ENCODE results near the gene PCDHGA8.

The PCDHGA8 gene

DNA sequence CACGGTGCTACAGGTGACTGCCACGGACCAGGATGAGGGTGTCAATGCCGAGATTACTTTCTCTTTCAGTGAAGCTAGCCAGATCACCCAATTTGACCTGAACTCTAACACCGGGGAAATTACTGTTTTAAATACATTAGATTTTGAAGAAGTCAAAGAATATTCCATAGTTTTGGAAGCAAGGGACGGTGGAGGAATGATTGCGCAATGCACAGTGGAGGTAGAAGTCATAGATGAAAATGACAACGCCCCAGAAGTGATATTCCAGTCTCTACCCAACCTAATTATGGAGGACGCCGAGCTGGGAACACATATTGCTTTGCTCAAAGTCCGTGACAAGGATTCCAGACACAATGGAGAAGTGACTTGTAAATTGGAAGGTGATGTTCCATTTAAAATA lies 3.8 kb upstream of the PCDHGA8 start:
- TF ChIP-seq SNAI2 (CRISPR knock-in tag; IDR thresholded peaks at IDR 0.05) (no peak), ZFP30 (CRISPR knock-in tag; IDR thresholded peaks at IDR 0.05) (no peak), BACH2 (CRISPR knock-in tag; IDR thresholded peaks at IDR 0.05; ENCODE audit: borderline replicate concordance) (no peak), ZNF70 (CRISPR knock-in tag; IDR thresholded peaks at IDR 0.05) (no peak), ISL1 (CRISPR knock-in tag; IDR thresholded peaks at IDR 0.05) (no peak)
- TF ChIP-seq, protein P1, sequence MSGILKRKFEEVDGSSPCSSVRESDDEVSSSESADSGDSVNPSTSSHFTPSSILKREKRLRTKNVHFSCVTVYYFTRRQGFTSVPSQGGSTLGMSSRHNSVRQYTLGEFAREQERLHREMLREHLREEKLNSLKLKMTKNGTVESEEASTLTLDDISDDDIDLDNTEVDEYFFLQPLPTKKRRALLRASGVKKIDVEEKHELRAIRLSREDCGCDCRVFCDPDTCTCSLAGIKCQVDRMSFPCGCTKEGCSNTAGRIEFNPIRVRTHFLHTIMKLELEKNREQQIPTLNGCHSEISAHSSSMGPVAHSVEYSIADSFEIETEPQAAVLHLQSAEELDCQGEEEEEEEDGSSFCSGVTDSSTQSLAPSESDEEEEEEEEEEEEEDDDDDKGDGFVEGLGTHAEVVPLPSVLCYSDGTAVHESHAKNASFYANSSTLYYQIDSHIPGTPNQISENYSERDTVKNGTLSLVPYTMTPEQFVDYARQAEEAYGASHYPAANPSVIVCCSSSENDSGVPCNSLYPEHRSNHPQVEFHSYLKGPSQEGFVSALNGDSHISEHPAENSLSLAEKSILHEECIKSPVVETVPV (CRISPR knock-in tag; IDR thresholded peaks at IDR 0.05) = no peak
- no peak for ATAC-seq

DNA sequence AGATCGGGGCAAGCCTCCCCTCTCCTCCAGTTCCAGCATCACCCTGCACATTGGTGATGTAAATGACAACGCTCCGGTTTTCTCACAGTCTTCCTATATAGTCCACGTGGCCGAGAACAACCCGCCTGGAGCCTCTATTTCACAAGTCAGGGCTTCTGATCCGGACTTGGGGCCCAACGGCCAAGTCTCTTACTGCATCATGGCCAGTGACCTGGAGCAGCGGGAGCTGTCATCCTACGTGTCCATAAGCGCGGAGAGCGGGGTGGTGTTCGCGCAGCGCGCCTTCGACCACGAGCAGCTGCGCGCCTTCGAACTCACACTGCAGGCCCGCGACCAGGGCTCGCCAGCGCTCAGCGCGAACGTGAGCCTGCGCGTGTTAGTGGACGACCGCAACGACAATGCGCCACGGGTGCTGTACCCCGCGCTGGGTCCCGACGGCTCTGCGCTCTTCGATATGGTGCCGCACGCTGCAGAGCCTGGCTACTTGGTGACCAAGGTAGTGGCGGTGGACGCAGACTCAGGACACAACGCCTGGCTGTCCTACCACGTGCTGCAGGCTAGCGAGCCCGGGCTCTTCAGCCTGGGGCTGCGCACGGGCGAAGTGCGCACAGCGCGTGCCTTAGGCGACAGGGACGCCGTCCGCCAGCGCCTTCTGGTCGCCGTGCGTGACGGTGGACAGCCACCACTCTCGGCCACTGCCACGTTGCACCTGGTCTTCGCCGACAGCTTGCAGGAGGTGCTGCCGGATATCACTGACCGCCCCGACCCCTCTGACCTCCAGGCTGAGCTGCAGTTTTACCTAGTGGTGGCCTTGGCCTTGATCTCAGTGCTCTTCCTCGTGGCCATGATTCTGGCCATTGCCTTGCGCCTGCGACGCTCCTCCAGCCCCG lies 3.0 kb upstream of the PCDHGA8 start:
- no peak for TF ChIP-seq ZNF70 (CRISPR knock-in tag; IDR thresholded peaks at IDR 0.05)
- no peak for TF ChIP-seq ZFP30 (CRISPR knock-in tag; IDR thresholded peaks at IDR 0.05)
- TF ChIP-seq ZC3H10 (CRISPR knock-in tag; IDR thresholded peaks at IDR 0.05) = no peak
- no peak for TF ChIP-seq TOX (CRISPR knock-in tag; IDR thresholded peaks at IDR 0.05; ENCODE audit: borderline replicate concordance)
- no peak for TF ChIP-seq BACH2 (CRISPR knock-in tag; IDR thresholded peaks at IDR 0.05; ENCODE audit: borderline replicate concordance)
- no peak for TF ChIP-seq GLIS3 (CRISPR knock-in tag; IDR thresholded peaks at IDR 0.05)
- no peak for TF ChIP-seq ESRRG (CRISPR knock-in tag; IDR thresholded peaks at IDR 0.05)
- TF ChIP-seq ISL1 (CRISPR knock-in tag; IDR thresholded peaks at IDR 0.05) = no peak
- TF ChIP-seq, protein P2, sequence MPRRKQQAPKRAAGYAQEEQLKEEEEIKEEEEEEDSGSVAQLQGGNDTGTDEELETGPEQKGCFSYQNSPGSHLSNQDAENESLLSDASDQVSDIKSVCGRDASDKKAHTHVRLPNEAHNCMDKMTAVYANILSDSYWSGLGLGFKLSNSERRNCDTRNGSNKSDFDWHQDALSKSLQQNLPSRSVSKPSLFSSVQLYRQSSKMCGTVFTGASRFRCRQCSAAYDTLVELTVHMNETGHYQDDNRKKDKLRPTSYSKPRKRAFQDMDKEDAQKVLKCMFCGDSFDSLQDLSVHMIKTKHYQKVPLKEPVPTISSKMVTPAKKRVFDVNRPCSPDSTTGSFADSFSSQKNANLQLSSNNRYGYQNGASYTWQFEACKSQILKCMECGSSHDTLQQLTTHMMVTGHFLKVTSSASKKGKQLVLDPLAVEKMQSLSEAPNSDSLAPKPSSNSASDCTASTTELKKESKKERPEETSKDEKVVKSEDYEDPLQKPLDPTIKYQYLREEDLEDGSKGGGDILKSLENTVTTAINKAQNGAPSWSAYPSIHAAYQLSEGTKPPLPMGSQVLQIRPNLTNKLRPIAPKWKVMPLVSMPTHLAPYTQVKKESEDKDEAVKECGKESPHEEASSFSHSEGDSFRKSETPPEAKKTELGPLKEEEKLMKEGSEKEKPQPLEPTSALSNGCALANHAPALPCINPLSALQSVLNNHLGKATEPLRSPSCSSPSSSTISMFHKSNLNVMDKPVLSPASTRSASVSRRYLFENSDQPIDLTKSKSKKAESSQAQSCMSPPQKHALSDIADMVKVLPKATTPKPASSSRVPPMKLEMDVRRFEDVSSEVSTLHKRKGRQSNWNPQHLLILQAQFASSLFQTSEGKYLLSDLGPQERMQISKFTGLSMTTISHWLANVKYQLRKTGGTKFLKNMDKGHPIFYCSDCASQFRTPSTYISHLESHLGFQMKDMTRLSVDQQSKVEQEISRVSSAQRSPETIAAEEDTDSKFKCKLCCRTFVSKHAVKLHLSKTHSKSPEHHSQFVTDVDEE (CRISPR knock-in tag; IDR thresholded peaks at IDR 0.05) = no peak
- TF ChIP-seq, protein P3, sequence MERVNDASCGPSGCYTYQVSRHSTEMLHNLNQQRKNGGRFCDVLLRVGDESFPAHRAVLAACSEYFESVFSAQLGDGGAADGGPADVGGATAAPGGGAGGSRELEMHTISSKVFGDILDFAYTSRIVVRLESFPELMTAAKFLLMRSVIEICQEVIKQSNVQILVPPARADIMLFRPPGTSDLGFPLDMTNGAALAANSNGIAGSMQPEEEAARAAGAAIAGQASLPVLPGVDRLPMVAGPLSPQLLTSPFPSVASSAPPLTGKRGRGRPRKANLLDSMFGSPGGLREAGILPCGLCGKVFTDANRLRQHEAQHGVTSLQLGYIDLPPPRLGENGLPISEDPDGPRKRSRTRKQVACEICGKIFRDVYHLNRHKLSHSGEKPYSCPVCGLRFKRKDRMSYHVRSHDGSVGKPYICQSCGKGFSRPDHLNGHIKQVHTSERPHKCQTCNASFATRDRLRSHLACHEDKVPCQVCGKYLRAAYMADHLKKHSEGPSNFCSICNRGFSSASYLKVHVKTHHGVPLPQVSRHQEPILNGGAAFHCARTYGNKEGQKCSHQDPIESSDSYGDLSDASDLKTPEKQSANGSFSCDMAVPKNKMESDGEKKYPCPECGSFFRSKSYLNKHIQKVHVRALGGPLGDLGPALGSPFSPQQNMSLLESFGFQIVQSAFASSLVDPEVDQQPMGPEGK (CRISPR knock-in tag; IDR thresholded peaks at IDR 0.05; ENCODE audit: borderline replicate concordance) = no peak
- TF ChIP-seq, protein P1 (CRISPR knock-in tag; IDR thresholded peaks at IDR 0.05) = no peak
- TF ChIP-seq ARNTL (CRISPR knock-in tag; IDR thresholded peaks at IDR 0.05; ENCODE audit: borderline replicate concordance, low read depth) = no peak
- no peak for TF ChIP-seq ZNF565 (CRISPR knock-in tag; conservative IDR thresholded peaks at IDR 0.05; ENCODE audit: low read depth)
- TF ChIP-seq, protein P4, sequence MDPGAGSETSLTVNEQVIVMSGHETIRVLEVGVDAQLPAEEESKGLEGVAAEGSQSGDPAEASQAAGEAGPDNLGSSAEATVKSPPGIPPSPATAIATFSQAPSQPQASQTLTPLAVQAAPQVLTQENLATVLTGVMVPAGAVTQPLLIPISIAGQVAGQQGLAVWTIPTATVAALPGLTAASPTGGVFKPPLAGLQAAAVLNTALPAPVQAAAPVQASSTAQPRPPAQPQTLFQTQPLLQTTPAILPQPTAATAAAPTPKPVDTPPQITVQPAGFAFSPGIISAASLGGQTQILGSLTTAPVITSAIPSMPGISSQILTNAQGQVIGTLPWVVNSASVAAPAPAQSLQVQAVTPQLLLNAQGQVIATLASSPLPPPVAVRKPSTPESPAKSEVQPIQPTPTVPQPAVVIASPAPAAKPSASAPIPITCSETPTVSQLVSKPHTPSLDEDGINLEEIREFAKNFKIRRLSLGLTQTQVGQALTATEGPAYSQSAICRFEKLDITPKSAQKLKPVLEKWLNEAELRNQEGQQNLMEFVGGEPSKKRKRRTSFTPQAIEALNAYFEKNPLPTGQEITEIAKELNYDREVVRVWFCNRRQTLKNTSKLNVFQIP (CRISPR knock-in tag; IDR thresholded peaks at IDR 0.05; ENCODE audit: borderline replicate concordance, low read depth) = no peak
- TF ChIP-seq ZNF8 (CRISPR knock-in tag; IDR thresholded peaks at IDR 0.05) = no peak
- no peak for TF ChIP-seq RARB (CRISPR knock-in tag; IDR thresholded peaks at IDR 0.05)
- TF ChIP-seq CSDC2 (CRISPR knock-in tag; IDR thresholded peaks at IDR 0.05) = no peak
- ATAC-seq = no peak

DNA sequence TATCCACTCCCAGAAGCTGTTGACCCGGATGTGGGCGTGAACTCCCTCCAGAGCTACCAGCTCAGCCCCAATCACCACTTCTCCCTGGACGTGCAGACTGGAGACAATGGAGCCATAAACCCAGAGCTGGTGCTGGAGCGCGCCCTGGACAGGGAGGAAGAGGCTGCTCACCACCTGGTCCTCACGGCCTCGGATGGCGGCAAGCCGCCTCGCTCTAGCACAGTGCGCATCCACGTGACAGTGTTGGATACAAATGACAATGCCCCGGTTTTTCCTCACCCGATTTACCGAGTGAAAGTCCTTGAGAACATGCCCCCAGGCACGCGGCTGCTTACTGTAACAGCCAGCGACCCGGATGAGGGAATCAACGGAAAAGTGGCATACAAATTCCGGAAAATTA lies 834 bp downstream of the PCDHGA8 start:
- TF ChIP-seq, protein P2 (CRISPR knock-in tag; IDR thresholded peaks at IDR 0.05) = no peak
- TF ChIP-seq ARNTL (CRISPR knock-in tag; IDR thresholded peaks at IDR 0.05; ENCODE audit: borderline replicate concordance, low read depth) (no peak), ZNF8 (CRISPR knock-in tag; IDR thresholded peaks at IDR 0.05) (no peak), ESRRG (CRISPR knock-in tag; IDR thresholded peaks at IDR 0.05) (no peak), ZNF70 (CRISPR knock-in tag; IDR thresholded peaks at IDR 0.05) (no peak), BACH2 (CRISPR knock-in tag; IDR thresholded peaks at IDR 0.05; ENCODE audit: borderline replicate concordance) (no peak), OSR1 (CRISPR knock-in tag; IDR thresholded peaks at IDR 0.05) (no peak), PPARA (CRISPR knock-in tag; IDR thresholded peaks at IDR 0.05; ENCODE audit: borderline replicate concordance) (no peak)
- TF ChIP-seq, protein P1 (CRISPR knock-in tag; IDR thresholded peaks at IDR 0.05) = no peak
- ATAC-seq = no peak

Data from SK-N-SH treated with all-trans-retinoic acid at 6 μM for 48 hours (cell line).